GM19455 (cell line): ENCODE results near the gene NKAPL.

Experiments
- ATAC-seq: cut with Tn5 transposase; IDR thresholded peaks from one replicate; pipeline ENCODE4 v1.9.1; 2021; ENCODE audit not compliant: unreplicated experiment

NKAPL gene

GRCh38 chr6:28245206-28245941, 13.7 kb upstream of the NKAPL start:
- ATAC-seq = no peak

- no peak for ATAC-seq
Measured at GRCh38 chr6:28248916-28249315, 10.2 kb upstream of the NKAPL start.

- no peak for ATAC-seq
Measured at GRCh38 chr6:28250747-28251146, 8.3 kb upstream of the NKAPL start.

- ATAC-seq = peak; percentile 43
Measured at GRCh38 chr6:28251661-28252008, 7.5 kb upstream of the NKAPL start.

GRCh38 chr6:28252009-28252975, 6.8 kb upstream of the NKAPL start, which contains the start of gene ZKSCAN4:
TSS of gene ZKSCAN4 (minus strand) at chr6:28252269. CDS start at chr6:28251980, 289 bp downstream.
- peak; percentile 82 for ATAC-seq

GRCh38 chr6:28254121-28254519, 5.0 kb upstream of the NKAPL start:
- no peak for ATAC-seq

GRCh38 chr6:28257042-28257441, 2.1 kb upstream of the NKAPL start:
- ATAC-seq = no peak

GRCh38 chr6:28263922-28264321, 4.8 kb downstream of the NKAPL start:
- ATAC-seq = no peak

GRCh38 chr6:28264834-28265401, 5.8 kb downstream of the NKAPL start:
- no peak for ATAC-seq

- no peak for ATAC-seq
Measured at GRCh38 chr6:28266563-28266961, 7.5 kb downstream of the NKAPL start.

- peak; percentile 96 for ATAC-seq
Measured at GRCh38 chr6:28266962-28267694, 8.0 kb downstream of the NKAPL start, which contains the start of gene ZSCAN26. TSS of gene ZSCAN26 (plus strand) at chr6:28267143. CDS start at chr6:28271920, 4,777 bp downstream.

GRCh38 chr6:28267695-28268059, 8.6 kb downstream of the NKAPL start:
- no peak for ATAC-seq

- no peak for ATAC-seq
Measured at GRCh38 chr6:28269492-28269891, 10.4 kb downstream of the NKAPL start.

GRCh38 chr6:28274888-28275287, 15.8 kb downstream of the NKAPL start:
- ATAC-seq = no peak

GRCh38 chr6:28277746-28278145, 18.6 kb downstream of the NKAPL start:
- ATAC-seq = no peak

GRCh38 chr6:28280595-28281287, 21.6 kb downstream of the NKAPL start:
- ATAC-seq = no peak

GRCh38 chr6:28281288-28282064, 22.4 kb downstream of the NKAPL start, which contains the start of gene PGBD1:
TSS of gene PGBD1 (plus strand) at chr6:28281572. CDS start at chr6:28283814, 2,242 bp downstream.
- peak; percentile 94 for ATAC-seq

- ATAC-seq = no peak
Measured at GRCh38 chr6:28282926-28283325, 23.8 kb downstream of the NKAPL start.

- no peak for ATAC-seq
Measured at GRCh38 chr6:28291573-28291972, 32.5 kb downstream of the NKAPL start.
